ENCODE results near the gene GIMAP8.
"Not testable (repeated sequence)": the region's sequence is repeated elsewhere in the genome, so short reads cannot be mapped to it uniquely, and the experiment has no call there.

The GIMAP8 gene

GRCh38 chr7:150516956-150517745 lies 66.7 kb downstream of the GIMAP8 start:
- no peak for DNase-seq

- DNase-seq = no peak
Observed at GRCh38 chr7:150519310-150519709, 68.9 kb downstream of the GIMAP8 start.

- DNase-seq = no peak
Observed at GRCh38 chr7:150520145-150520544, 69.7 kb downstream of the GIMAP8 start.

- DNase-seq = not testable (repeated sequence)
Observed at GRCh38 chr7:150522931-150523330, 72.5 kb downstream of the GIMAP8 start.

GRCh38 chr7:150524018-150524417 lies 73.6 kb downstream of the GIMAP8 start:
- DNase-seq = no peak

Data from stimulated activated CD4-positive, alpha-beta T cell treated with anti-CD3 and anti-CD28 coated beads, Interleukin-2, amount 100 ng/mL, for 48 hours (primary cell).